CD4-positive, alpha-beta T cell treated with Interleukin-12 subunit alpha and Interleukin-12 subunit beta, for 1 hour (primary cell): Measurements from ENCODE around the gene CUX1.
"Not testable (repeated sequence)": the region's sequence is repeated elsewhere in the genome, so short reads cannot be mapped to it uniquely, and the experiment has no call there.

ENCODE experiments used
- DNase-seq: peaks from one replicate; pipeline ENCODE4 v3.0.0-alpha.2; 2020

The CUX1 gene

GRCh38 chr7:102297487-102298218 lies 480.2 kb downstream of the CUX1 start:
- DNase-seq: no peak

DNA sequence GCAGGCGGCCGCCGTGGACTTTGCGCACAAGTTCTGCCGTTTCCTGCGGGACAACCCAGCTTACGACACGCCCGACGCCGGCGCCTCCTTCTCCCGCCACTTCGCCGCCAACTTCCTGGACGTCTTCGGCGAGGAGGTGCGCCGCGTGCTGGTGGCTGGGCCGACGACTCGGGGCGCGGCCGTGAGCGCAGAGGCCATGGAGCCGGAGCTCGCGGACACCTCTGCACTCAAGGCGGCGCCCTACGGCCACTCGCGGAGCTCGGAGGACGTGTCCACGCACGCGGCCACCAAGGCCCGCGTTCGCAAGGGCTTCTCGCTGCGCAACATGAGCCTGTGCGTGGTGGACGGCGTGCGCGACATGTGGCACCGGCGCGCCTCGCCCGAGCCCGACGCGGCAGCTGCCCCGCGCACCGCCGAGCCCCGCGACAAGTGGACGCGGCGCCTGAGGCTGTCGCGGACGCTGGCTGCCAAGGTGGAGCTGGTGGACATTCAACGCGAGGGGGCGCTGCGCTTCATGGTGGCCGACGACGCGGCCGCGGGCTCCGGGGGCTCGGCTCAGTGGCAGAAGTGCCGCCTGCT lies 483.3 kb downstream of the CUX1 start:
- DNase-seq: no peak

DNA sequence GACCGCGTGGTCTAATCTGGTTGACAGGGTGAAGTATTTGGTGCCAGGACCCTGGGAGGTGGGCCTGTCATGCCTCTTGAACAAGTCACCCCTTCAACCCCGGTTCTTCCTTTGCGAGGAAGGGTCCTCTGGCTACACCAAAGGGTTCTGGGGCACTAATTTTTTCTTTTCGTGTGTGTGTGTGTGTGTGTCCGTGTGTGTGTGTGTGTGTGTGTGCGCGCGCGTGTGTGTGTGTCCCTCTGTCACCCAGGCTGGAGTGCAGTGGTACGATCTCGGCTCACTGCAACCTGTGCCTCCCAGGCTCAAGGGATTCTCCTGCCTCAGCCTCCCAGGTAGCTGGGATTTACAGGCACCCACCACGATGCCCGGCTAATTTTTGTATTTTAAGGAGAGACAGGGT lies 483.9 kb downstream of the CUX1 start:
- not testable (repeated sequence) for DNase-seq

- DNase-seq: no peak
These were observed 484.6 kb downstream of the CUX1 start for GRCh38 chr7:102302025-102302424.

- no peak for DNase-seq
These were observed 486.4 kb downstream of the CUX1 start for GRCh38 chr7:102303669-102304422.

DNA sequence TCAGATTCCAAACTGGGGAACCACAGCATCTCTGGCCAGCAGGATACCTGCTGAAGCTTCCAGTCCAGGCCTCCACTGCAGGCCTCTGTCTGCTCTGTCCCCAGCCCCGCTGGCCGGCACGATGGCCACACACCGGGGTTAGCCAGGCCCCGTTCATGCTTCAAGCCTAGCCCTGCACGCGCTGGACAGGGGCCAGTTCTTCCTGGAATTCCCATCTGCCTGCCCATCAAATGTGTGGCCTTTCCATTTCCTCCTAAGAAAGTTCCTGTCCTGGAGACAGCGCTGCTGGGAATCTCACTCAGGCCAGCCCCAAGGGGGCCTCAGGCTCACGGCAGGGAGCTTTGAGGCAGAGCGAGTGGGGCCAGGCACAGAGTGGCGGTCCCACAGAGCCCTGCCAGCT lies 487.2 kb downstream of the CUX1 start:
- no peak for DNase-seq

DNA sequence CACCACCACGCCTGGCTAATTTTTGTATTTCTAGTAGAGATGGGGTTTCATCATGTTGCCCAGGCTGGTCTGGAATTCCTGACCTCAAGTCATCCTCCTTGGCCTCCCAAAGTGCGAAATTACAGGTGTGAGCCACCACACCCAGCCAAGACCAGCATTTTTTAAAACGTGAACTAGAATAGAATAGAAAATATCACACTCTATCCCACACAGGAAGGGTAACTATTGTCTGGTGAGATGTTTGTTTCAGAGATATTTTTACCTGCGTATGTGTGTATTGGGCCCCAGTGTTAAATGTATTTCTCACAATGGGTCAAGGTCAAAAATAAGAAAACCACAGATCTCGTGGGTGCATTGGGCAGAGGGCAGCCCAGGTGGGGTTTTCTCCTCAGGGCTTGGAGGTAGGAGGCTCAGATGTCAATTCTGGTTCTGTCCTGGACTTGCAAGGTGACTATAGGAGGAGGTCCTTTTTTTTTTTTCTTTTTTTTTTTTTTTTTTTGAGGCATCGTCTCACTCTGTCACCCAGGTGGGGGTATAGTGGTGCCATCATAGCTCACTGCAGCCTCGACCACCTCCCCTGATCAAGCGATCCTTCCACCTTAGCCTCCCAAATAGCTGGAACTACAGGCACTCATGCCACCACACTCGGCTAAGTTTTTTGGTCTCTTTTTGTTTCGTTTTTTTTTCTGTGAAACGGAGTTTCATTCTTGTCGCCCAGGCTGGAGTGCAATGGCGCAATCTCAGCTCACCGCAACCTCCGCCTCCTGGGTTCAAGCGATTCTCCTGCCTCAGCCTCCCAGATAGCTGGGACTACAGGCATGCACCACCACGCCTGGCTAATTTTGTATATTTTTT lies 488.2 kb downstream of the CUX1 start:
- no peak for DNase-seq

DNA sequence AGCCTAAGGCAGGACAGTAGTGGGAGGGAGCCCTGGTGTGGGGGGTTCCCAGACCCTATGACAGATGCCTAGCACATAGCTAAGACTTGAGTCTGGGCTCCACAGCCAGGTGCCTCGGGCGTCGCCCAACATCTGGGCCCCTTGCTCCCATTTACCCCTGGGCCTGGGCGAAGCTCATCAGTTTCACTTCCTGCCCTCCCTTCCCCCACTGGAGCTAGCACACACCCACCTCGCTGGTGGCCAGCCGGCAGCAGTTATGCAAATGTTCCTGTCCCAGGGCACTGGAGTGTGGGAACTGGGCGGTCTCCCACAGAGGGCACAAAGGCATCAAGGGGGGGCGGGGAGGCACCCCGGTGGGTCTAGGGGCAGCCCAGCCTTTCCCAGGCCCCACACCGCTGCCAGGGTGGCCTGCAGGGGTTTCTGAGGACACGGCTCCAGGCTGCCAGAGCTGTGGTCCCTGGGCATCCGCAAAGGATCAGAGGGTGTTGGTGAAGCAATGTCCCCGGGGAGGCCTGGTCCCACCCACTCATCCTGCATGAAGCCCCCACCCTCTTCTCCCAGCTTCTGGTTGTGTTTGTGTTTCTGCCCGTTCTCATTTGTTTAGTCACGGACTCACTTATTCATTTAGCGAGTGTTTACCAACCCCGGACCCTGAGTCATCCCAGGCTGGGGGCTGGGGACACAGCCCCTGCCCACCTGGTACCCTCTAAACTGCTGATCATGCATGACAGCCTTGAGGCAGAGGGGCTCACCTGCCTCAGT lies 489.7 kb downstream of the CUX1 start:
- DNase-seq: peak; percentile 40

DNA sequence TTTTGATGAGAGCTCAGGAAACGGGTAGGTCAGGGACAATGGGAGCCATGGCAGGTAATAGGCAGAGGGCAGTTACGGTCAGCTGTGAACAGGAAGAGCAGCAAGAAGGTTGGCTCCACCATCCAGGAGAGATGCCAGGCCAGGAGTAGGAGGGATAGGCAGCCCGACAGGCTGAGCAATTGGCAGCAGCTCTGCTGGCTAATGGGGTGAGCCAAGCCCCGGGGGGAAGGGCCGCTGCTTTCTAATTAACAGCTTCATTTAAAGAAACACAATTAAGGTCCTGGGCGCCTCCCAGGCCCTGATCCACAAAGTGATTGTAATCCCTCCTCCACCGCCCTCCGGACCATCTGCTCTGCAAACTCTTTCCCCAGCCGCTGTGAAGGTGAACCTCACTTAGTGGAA lies 493.0 kb downstream of the CUX1 start:
- no peak for DNase-seq

GRCh38 chr7:102312317-102312716 lies 494.9 kb downstream of the CUX1 start:
- no peak for DNase-seq

- no peak for DNase-seq
These were observed 496.8 kb downstream of the CUX1 start for GRCh38 chr7:102313997-102314780.

GRCh38 chr7:102317231-102318059 lies 500.0 kb downstream of the CUX1 start:
- no peak for DNase-seq

DNA sequence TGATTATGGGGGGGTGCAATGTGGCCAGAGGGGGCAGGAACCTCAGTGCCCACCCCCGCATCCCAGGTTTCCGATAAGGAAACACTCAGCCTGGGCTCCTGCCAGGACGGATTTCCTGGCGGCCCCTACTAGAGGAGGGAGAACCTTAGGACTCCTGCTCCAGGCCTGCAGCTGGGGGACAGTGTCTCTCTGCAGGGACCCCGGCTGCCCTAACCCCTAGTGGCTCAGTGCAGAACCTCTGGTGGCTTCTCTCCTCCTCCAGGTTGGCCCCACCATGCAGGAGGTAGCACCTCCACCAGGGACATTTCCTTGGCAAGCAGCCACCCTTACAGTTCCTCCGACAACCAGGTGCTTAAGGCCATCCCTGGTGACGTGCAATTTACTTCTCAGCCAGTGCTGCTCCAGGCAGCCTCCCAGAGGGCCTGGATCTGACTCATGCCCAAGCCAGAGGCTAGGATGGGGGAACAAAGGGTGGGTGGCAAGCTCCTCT lies 501.1 kb downstream of the CUX1 start:
- DNase-seq: no peak

DNA sequence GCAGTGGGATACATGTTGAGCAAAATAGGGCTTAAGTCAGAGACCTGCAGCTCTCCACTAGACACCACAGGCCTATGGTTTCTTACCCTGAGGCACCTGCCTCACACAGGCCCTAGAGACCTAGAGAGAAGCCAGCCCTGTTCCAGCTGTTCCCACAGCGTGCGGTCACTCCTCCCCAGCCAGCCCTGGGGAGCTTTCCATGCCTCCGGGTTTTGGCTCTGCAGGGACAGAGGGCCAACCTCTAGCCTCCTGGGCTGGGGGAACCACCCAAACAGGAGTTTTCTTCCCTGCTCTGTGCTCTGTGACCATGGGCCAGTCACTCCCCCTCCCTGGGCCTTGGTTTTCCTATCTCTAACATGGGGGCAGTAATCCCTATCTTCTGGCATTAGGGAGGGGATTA lies 502.2 kb downstream of the CUX1 start:
- DNase-seq: no peak

DNA sequence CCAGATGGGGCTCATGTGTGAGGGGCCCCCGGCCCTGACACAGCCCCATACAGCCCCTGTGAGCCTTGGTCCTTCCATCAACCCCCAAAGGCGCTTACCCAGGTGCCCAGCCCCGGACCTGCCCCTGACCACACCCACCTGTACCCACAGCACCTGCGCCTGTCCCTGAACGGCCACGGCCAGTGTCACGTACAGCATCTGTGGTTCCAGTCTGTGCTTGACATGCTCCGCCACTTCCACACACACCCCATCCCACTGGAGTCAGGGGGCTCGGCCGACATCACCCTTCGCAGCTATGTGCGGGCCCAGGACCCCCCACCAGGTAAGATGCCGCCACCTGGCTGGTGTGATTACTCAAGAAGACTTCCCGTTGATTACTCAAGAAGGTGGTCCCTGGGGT lies 502.8 kb downstream of the CUX1 start:
- DNase-seq: no peak

DNA sequence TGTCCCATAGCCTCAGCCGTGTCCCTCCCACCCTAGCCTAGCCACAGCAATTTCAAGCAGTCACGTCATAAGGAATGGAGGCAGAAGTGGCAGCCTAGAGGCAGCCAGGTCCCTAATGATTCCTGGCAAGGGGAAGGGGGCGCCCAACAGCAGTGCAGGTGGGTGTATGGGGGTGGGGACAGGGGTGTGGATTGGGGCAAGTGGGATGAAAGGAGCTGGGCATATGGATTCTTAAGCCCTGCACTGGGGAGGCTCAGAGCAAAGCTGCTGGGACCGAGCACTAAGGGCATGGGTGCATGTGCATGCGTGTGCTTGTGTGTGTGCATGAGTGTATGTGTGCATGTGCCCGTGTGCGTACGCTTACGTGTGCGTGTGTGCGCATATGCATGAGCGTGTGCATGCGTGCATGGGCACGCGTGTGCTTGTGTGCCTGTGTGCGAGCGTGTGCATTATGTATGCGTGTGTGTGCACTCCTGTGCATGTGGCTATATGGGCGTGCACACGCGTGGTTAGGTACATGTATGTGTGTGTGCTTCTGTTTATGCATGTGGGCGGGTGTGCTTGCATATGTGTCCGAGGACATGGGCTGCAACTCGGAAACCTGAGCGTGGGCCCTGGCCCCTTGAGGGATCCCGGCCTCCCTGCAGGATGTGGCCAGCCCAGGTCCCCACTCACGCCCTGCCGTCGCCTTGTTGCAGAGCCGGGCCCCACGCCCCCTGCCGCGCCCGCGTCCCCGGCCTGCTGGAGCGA lies 503.4 kb downstream of the CUX1 start:
- no peak for DNase-seq

GRCh38 chr7:102321351-102322201 lies 504.1 kb downstream of the CUX1 start:
- peak; percentile 15 for DNase-seq

- no peak for DNase-seq
These were observed 504.8 kb downstream of the CUX1 start for GRCh38 chr7:102322202-102322715.

DNA sequence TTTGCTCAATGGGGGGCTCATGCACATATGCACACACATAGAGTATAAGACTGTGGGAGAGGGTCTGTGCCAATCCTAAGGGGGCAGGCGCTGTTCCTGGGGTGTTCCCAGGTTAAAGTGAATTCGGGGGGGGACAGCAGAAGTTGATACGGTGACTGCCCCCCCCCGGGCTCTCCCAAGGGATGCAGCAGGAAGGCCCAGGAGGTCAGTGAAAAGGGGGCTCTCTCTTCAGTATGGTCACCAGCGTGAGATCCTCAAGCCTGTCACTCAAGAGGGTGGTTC lies 506.4 kb downstream of the CUX1 start:
- DNase-seq: no peak
